ENCODE data around the gene VWDE. TPM values are rescaled to one million over a fixed set of nuclear protein-coding genes. Genes with fewer than 3 reads are reported as not detected.

Gene VWDE
- total RNA-seq, 1 donor from 2014 or later: 0.77 TPM

- FAIRE-seq: no peak
Measured at GRCh38 chr7:12315049-12315448, 88.6 kb downstream of the VWDE start.

DNA sequence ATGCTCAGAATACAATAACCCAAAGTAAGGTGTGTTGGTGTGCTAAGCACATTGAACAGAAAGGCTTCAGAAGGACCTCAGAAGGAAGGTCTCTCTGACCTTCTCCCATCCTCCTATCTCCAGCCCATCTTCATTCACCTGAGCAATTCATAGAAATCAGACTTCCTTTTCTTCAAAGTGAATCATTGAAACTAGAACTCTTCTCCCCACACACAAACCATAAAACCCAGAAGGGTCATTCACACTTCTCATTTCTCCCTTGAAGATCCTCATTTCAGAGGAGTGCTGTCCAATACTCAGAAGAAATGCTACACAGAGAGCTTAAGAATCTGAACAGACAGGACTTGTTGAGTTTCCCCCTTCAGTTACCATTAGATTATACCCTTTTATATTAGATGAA, 89.5 kb downstream of the VWDE start:
- no peaks in the 10 kb centered on the region for H4K20me1 ChIP-seq (ENCODE audit: insufficient read depth, low read length)
- H3K9ac ChIP-seq (ENCODE audit: low read length): no peak overlapping the region
- no peaks in the 10 kb centered on the region for H3K9me3 ChIP-seq (ENCODE audit: insufficient read depth, low read depth, low read length)
- H3K27me3 ChIP-seq (ENCODE audit: insufficient read depth, low read length): no peaks in the 10 kb centered on the region
- no peaks in the 10 kb centered on the region for H3K4me1 Mint-ChIP-seq (ENCODE audit: low read depth, unreplicated experiment)
- H3K36me3 Mint-ChIP-seq (ENCODE audit: low read depth, unreplicated experiment): no peaks in the 10 kb centered on the region
- FAIRE-seq (no peak), DNase-seq (ENCODE audit: low read depth) (no peak)
- TF ChIP-seq, protein P1, sequence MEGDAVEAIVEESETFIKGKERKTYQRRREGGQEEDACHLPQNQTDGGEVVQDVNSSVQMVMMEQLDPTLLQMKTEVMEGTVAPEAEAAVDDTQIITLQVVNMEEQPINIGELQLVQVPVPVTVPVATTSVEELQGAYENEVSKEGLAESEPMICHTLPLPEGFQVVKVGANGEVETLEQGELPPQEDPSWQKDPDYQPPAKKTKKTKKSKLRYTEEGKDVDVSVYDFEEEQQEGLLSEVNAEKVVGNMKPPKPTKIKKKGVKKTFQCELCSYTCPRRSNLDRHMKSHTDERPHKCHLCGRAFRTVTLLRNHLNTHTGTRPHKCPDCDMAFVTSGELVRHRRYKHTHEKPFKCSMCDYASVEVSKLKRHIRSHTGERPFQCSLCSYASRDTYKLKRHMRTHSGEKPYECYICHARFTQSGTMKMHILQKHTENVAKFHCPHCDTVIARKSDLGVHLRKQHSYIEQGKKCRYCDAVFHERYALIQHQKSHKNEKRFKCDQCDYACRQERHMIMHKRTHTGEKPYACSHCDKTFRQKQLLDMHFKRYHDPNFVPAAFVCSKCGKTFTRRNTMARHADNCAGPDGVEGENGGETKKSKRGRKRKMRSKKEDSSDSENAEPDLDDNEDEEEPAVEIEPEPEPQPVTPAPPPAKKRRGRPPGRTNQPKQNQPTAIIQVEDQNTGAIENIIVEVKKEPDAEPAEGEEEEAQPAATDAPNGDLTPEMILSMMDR (IDR thresholded peaks at IDR 0.05; ENCODE audit: insufficient read depth, low read depth, low read length): no peak
- TF ChIP-seq EZH2 (IDR thresholded peaks at IDR 0.05; ENCODE audit: insufficient read depth, low read length): no peak
- no peaks in the 10 kb centered on the region for H3K4me1 ChIP-seq (ENCODE audit: insufficient read depth, low read length)
- no peaks in the 10 kb centered on the region for H3K79me2 ChIP-seq (ENCODE audit: insufficient read depth, low read length)
- no peak overlapping the region for H3K4me3 ChIP-seq (ENCODE audit: insufficient read depth, low read depth, low read length)
- H3K27ac Mint-ChIP-seq (ENCODE audit: unreplicated experiment): no peak overlapping the region
- H2AFZ ChIP-seq (ENCODE audit: low read depth, low read length): no peak overlapping the region
- H3K36me3 ChIP-seq (ENCODE audit: insufficient read depth, low read length): no peaks in the 10 kb centered on the region
- H3K9me3 Mint-ChIP-seq (ENCODE audit: unreplicated experiment): no peaks in the 10 kb centered on the region
- H3K27me3 Mint-ChIP-seq (ENCODE audit: low read depth, unreplicated experiment): no peaks in the 10 kb centered on the region
- no peak overlapping the region for H3K4me2 ChIP-seq (ENCODE audit: low read length)
- no peak overlapping the region for H3K4me3 Mint-ChIP-seq (ENCODE audit: unreplicated experiment)
- no peak overlapping the region for H3K27ac ChIP-seq (ENCODE audit: low read depth, low read length)

More at GRCh38 chr7:12315049-12315448, 88.6 kb downstream of the VWDE start:
- no peak overlapping the region for H3K9ac ChIP-seq (ENCODE audit: low read length)
- H3K4me3 Mint-ChIP-seq (ENCODE audit: unreplicated experiment): no peak overlapping the region
- H2AFZ ChIP-seq (ENCODE audit: low read depth, low read length): no peak overlapping the region
- no peak overlapping the region for H3K27ac Mint-ChIP-seq (ENCODE audit: unreplicated experiment)
- no peak overlapping the region for H3K27ac ChIP-seq (ENCODE audit: low read depth, low read length)
- H3K9me3 Mint-ChIP-seq (ENCODE audit: unreplicated experiment): no peaks in the 10 kb centered on the region
- H3K4me1 ChIP-seq (ENCODE audit: insufficient read depth, low read length): no peaks in the 10 kb centered on the region
- DNase-seq (ENCODE audit: low read depth): no peak
- no peaks in the 10 kb centered on the region for H3K36me3 Mint-ChIP-seq (ENCODE audit: low read depth, unreplicated experiment)
- no peaks in the 10 kb centered on the region for H3K79me2 ChIP-seq (ENCODE audit: insufficient read depth, low read length)
- TF ChIP-seq, protein P1 (IDR thresholded peaks at IDR 0.05; ENCODE audit: insufficient read depth, low read depth, low read length): no peak
- TF ChIP-seq EZH2 (IDR thresholded peaks at IDR 0.05; ENCODE audit: insufficient read depth, low read length): no peak
- no peaks in the 10 kb centered on the region for H3K4me1 Mint-ChIP-seq (ENCODE audit: low read depth, unreplicated experiment)
- no peak overlapping the region for H3K4me2 ChIP-seq (ENCODE audit: low read length)
- no peak overlapping the region for H3K4me3 ChIP-seq (ENCODE audit: insufficient read depth, low read depth, low read length)
- H3K36me3 ChIP-seq (ENCODE audit: insufficient read depth, low read length): no peaks in the 10 kb centered on the region
- no peaks in the 10 kb centered on the region for H3K9me3 ChIP-seq (ENCODE audit: insufficient read depth, low read depth, low read length)
- no peaks in the 10 kb centered on the region for H3K27me3 Mint-ChIP-seq (ENCODE audit: low read depth, unreplicated experiment)
- H3K27me3 ChIP-seq (ENCODE audit: insufficient read depth, low read length): no peaks in the 10 kb centered on the region
- no peaks in the 10 kb centered on the region for H4K20me1 ChIP-seq (ENCODE audit: insufficient read depth, low read length)

GRCh38 chr7:12305502-12305901, 98.2 kb downstream of the VWDE start:
- peaks cover 10% of the 10 kb centered on the region for H3K4me1 Mint-ChIP-seq (ENCODE audit: low read depth, unreplicated experiment)

More at GRCh38 chr7:12305502-12305901, 98.2 kb downstream of the VWDE start:
- no peak for DNase-seq (ENCODE audit: low read depth)
- no peak overlapping the region for H3K4me3 ChIP-seq (ENCODE audit: insufficient read depth, low read depth, low read length)
- H4K20me1 ChIP-seq (ENCODE audit: insufficient read depth, low read length): no peaks in the 10 kb centered on the region
- H3K36me3 Mint-ChIP-seq (ENCODE audit: low read depth, unreplicated experiment): no peaks in the 10 kb centered on the region
- H3K27me3 Mint-ChIP-seq (ENCODE audit: low read depth, unreplicated experiment): no peaks in the 10 kb centered on the region
- TF ChIP-seq EZH2 (IDR thresholded peaks at IDR 0.05; ENCODE audit: insufficient read depth, low read length): no peak
- TF ChIP-seq, protein P1 (IDR thresholded peaks at IDR 0.05; ENCODE audit: insufficient read depth, low read depth, low read length): no peak
- H3K4me2 ChIP-seq (ENCODE audit: low read length): no peak overlapping the region
- FAIRE-seq: no peak
- H3K27me3 ChIP-seq (ENCODE audit: insufficient read depth, low read length): no peaks in the 10 kb centered on the region
- H3K9me3 Mint-ChIP-seq (ENCODE audit: unreplicated experiment): no peaks in the 10 kb centered on the region
- no peak overlapping the region for H3K4me3 Mint-ChIP-seq (ENCODE audit: unreplicated experiment)
- no peaks in the 10 kb centered on the region for H3K9me3 ChIP-seq (ENCODE audit: insufficient read depth, low read depth, low read length)
- no peak overlapping the region for H3K27ac ChIP-seq (ENCODE audit: low read depth, low read length)
- no peak overlapping the region for H2AFZ ChIP-seq (ENCODE audit: low read depth, low read length)
- no peaks in the 10 kb centered on the region for H3K36me3 ChIP-seq (ENCODE audit: insufficient read depth, low read length)
- no peak overlapping the region for H3K27ac Mint-ChIP-seq (ENCODE audit: unreplicated experiment)
- H3K4me1 ChIP-seq (ENCODE audit: insufficient read depth, low read length): peaks cover 4% of the 10 kb centered on the region
- no peak overlapping the region for H3K9ac ChIP-seq (ENCODE audit: low read length)
- no peaks in the 10 kb centered on the region for H3K79me2 ChIP-seq (ENCODE audit: insufficient read depth, low read length)

Measured in astrocyte (in vitro differentiated cells and primary cell).